GM21423 (cell line): ENCODE measurements around the gene CDS2.
A peak's percentile ranks its signal among the peaks of the same experiment; 100 is the strongest.
"Not testable (repeated sequence)": the region's sequence is repeated elsewhere in the genome, so short reads cannot be mapped to it uniquely, and the experiment has no call there.

Source experiments
- ATAC-seq: cut with Tn5 transposase; IDR thresholded peaks from one replicate; pipeline ENCODE4 v1.9.1; 2021; ENCODE audit warnings: mild to moderate bottlenecking, moderate library complexity; ENCODE audit not compliant: unreplicated experiment

CDS2 gene

GRCh38 chr20:5126512-5127203 is at the start of gene CDS2:
Gene CDS2, plus strand, starts transcription at chr20:5127008. Its CDS starts 85 bp downstream, at chr20:5127093.
- peak; percentile 87 for ATAC-seq

- no peak for ATAC-seq
These were observed 48.9 kb upstream of the CDS2 start for GRCh38 chr20:5077761-5078387.

DNA sequence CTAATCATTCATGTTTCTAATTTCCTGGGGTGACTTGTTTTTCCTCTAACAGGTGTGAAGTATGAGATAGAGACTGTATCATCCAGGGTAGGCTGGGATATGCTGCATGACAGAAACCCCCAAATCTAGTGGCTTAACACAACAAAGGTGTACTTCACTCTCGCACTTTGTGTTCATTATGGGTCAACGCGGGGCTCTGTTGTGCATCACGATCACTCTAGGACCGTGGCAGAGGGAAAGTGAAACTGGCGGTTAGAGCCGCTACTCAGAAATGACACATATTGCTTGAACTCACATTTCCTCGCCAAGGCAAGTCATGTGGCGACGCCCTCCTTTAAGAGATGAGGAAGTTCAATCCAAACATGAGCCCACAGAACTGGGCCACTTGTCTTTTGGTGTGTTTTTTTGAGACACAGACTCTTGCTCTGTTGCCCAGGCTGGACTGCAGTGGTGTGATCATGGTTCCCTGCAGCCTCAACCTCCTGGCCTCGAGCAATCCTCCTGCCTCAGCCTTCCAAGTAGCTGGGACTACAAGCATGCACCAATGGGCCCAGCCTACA is 48.3 kb upstream of the CDS2 start:
- peak; percentile 96 for ATAC-seq

DNA sequence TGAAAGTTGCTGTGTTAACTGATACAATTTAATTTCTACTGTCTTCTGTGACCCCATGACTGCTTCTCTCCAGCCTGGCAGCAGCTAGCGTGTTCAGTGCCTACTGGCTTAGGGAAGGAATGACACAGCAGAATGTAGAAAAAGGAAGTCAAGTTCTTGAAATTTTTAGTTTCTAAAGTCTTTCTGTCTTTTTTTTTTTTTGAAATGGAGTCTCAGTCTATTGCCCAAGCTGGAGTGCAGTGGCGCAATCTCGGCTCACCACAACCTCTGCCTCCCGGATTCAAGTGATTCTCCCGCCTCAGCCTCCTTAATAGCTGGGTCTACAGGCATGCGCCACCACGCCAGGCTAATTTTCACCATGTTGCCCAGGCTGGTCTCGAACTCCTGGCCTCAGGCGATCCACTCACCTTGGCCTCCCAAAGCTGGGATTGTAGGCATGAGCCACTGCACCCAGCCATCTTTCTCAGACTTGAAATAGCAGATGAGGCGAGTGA is 46.4 kb upstream of the CDS2 start:
- peak; percentile 34 for ATAC-seq

GRCh38 chr20:5085380-5085779 is 41.4 kb upstream of the CDS2 start:
- ATAC-seq, result no peak

GRCh38 chr20:5088688-5089087 is 38.1 kb upstream of the CDS2 start:
- ATAC-seq, result no peak

DNA sequence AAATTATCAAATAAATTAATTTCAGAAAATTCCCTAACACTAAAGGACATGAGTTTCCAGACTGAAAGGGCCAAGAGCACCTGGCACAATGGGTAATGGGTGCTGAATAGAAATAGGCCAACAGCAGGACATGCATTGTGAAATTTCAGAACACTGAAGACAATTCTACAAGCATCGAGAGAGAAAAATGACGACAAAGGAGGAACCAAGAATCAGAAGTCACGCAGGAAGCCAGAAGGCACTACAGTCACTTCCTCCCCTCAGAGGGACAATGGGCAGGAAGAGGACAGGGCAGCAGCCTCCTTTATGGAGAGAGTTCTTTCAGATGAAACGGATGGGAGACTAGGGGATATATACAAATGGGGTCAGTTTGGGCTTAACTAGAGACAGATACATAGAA is 36.6 kb upstream of the CDS2 start:
- ATAC-seq, result no peak

- ATAC-seq, result no peak
These were observed 34.9 kb upstream of the CDS2 start for GRCh38 chr20:5091902-5092301.

DNA sequence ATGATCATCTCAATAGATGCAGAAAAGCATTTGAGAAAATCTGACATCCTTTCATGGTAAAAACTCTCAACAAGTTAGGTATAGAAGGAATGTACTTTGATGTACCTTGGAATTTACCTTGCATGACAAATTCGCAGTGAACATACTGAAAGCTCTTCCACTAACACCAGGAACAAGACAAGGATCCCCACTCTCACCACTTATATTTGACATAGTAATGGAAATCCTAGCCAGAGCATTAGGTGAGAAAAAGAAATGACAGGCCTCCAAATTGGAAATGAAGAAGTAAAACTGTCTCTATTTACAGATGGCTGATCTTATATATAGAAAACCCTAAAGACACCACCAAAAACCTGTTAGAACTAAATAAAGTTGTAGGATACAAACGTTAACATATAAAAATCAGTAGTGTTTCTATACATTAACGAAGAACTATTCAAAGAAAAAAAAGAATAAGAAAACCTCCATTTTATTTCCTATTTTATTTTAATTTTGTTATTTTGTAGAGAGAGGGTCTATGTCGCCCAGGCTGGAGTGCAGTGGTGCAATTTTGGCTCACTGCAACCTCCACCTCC is 34.0 kb upstream of the CDS2 start:
- no peak for ATAC-seq

DNA sequence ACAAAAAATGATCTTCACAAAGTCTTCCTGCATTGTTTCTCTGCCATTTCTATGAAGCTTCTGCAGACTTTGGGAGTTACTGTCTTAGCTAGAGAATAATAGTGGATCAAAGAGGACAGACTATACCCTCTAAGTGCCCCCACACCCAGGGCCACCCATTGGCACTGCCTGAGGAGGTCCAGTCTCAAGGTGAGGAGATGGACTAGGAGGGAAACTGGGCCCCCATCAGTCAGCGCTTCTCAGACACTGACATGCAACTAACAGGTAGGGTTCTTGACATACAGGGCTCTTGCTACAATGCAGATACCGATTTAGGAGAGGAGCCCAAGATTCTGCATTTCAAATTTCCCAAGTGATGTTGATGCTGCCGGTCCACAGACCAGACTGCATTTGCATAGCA is 31.4 kb upstream of the CDS2 start:
- no peak for ATAC-seq

DNA sequence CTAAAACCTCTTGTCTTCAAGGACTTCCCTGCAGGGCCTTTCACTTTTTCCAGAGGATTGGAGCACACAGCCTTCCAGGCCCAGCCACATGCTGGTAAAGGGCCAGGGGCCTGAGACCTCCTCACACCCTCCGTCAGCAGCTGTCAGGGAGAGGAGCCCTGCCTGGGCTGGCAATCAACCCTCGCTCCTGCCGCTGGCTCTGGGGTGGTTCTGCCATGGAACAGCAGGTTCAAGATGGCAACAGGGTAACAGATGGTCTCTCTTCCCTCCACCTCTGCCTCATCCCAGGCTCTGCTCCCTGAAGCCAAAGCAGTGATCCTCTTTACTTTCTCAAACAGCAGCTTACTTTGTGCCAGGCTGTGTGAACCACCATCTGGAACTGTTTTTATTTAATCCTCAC is 30.9 kb upstream of the CDS2 start:
- no peak for ATAC-seq

- no peak for ATAC-seq
These were observed 30.3 kb upstream of the CDS2 start for GRCh38 chr20:5096463-5096862.

- ATAC-seq, result not testable (repeated sequence)
These were observed 27.8 kb upstream of the CDS2 start for GRCh38 chr20:5099009-5099408.

- ATAC-seq, result not testable (repeated sequence)
These were observed 26.9 kb upstream of the CDS2 start for GRCh38 chr20:5099909-5100308.

DNA sequence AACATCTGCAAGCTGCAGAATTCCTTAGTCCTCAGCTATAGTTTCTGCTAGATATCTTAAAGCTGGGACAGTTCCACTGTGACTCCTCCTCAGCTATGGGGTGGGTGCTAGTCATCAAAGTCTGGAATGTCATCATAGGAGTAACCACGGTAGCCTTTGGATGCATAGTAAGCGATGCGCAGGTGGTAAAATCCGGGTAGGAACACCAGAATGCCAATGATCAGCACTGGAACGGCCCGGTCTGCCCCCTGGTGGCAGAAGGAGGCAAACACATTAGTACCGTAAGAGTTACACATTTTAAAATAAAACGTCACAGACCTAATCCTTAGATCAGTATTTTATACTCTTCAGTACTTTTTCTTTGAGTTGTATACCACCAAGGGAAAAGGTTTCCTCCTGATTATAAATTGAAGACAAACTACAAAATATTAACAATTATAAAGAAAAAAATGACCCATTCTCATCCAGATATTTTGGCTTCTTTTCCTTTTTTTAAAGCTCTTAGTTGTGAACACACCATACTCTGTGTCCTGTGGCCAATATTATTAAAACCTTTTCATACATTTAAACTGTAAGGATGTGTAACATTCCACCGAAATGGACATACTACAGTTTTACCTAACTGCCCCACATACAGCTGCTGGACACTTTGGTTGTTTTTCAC is 26.0 kb upstream of the CDS2 start:
- no peak for ATAC-seq

DNA sequence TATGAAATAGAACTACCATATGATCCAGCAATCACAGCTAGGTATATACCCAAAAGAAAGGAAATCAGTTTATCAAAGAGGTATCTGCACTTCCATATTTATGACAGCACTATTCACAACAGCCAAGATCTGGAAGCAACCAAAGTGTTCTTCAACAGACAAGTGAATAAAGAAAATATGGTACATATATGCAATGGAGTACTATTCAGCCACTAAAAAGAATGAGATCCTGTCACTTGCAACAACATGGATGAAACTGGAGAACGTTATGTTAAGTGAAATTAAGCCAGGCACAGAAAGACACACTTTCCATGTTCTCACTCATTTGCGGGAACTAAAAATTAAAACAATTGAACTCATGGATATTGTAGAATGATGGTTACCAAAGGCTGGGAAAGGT is 22.3 kb upstream of the CDS2 start:
- ATAC-seq, result no peak

DNA sequence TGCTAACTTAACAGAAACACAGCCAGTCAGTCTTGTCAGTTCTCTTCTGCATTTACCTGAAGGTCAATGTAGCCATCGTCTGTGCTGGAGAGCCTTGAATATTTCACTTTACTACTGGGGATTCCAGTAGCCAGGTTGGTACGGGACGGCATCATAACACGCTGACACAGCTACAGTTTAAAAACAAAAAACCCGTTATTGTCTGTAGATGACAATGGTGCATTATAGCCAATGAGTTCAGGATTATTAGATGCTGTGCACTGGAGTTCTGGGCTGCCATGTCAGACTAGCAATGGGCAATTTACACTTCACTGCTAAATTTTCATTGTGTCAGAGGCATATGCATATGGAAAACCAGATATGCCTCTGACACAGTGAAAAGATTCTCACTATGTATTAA is 17.5 kb upstream of the CDS2 start:
- no peak for ATAC-seq

- ATAC-seq, result no peak
These were observed 13.2 kb upstream of the CDS2 start for GRCh38 chr20:5113615-5113986.

- ATAC-seq, result no peak
These were observed 12.4 kb upstream of the CDS2 start for GRCh38 chr20:5114403-5114802.

DNA sequence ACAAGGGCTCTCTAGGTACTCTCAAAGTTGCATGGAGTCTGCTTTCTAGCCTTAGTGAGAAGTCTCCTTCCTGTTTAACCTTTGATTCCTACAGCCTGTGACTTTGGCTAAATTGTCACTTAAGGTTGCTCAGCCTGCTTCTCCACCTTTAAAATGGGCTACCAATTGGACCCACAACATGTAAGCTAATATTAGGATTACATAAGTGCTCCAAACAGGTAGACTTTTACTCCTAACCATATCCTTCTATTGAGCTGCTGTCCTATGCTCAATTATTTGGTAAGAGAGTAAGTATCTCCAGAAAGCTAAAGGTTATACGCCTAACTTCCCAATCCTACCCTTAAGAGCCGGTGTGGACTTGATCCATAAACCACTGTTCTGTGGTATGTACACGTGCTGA is 9.9 kb upstream of the CDS2 start:
- no peak for ATAC-seq
